ENCODE measurements around the gene DSEL. TPM values are rescaled to one million over a fixed set of nuclear protein-coding genes. Genes with fewer than 3 reads are reported as not detected.

The DSEL gene
- polyA plus RNA-seq, 3 donors: 0.03 to 0.05 TPM; not detected in 1

GRCh38 chr18:67520351-67520921 is 3.9 kb upstream of the DSEL start:
- no CpG with 5 or more reads among the region's 2 CpGs for WGBS (ENCODE audit: insufficient coverage)
- no peak overlapping the region for H3K27ac Mint-ChIP-seq
- H3K27ac ChIP-seq (ENCODE audit: low read depth in 1 of 2, low read length in 2 of 2): no peak overlapping the region
- intact Hi-C loops (cut with micrococcal nuclease): no loop called here
- H3K27me3 Mint-ChIP-seq (ENCODE audit: low read depth in 3 of 3): peaks cover 27 to 42% (median 34%) of the 10 kb centered on the region in 3 donors
- peaks cover 14 to 18% of the 10 kb centered on the region in 2 donors for H3K4me1 ChIP-seq (ENCODE audit: control insufficient read depth in 1 of 2, insufficient read depth in 2 of 2, low read length in 2 of 2)
- TF ChIP-seq, protein P1, sequence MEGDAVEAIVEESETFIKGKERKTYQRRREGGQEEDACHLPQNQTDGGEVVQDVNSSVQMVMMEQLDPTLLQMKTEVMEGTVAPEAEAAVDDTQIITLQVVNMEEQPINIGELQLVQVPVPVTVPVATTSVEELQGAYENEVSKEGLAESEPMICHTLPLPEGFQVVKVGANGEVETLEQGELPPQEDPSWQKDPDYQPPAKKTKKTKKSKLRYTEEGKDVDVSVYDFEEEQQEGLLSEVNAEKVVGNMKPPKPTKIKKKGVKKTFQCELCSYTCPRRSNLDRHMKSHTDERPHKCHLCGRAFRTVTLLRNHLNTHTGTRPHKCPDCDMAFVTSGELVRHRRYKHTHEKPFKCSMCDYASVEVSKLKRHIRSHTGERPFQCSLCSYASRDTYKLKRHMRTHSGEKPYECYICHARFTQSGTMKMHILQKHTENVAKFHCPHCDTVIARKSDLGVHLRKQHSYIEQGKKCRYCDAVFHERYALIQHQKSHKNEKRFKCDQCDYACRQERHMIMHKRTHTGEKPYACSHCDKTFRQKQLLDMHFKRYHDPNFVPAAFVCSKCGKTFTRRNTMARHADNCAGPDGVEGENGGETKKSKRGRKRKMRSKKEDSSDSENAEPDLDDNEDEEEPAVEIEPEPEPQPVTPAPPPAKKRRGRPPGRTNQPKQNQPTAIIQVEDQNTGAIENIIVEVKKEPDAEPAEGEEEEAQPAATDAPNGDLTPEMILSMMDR (IDR thresholded peaks at IDR 0.05): no peak
- no peak overlapping the region for H3K4me3 Mint-ChIP-seq
- no peak overlapping the region for H2AFZ ChIP-seq (ENCODE audit: insufficient read depth, low read depth, low read length, poor library complexity, severe bottlenecking)
- peaks cover 26 to 38% of the 10 kb centered on the region in 2 donors for H3K27me3 ChIP-seq (ENCODE audit: control insufficient read depth in 2 of 2, insufficient read depth in 2 of 2, low read length in 2 of 2)
- no peak overlapping the region for H3K9ac ChIP-seq (ENCODE audit: insufficient read depth, low read length, poor library complexity, severe bottlenecking)
- H3K36me3 ChIP-seq (replicated peaks in 1 of 2; ENCODE audit: control insufficient read depth in 1 of 2, insufficient read depth in 2 of 2, low read length in 2 of 2): no peaks in the 10 kb centered on the region
- H3K36me3 Mint-ChIP-seq: peaks cover 5 to 7% of the 10 kb centered on the region in 2 donors
- H3K4me1 Mint-ChIP-seq: peaks cover 16% of the 10 kb centered on the region
- DNase-seq: no peak
- no peak overlapping the region for H3K4me2 ChIP-seq (replicated peaks; ENCODE audit: extremely low read depth, low read length, poor library complexity, severe bottlenecking)
- no peaks in the 10 kb centered on the region for H4K20me1 ChIP-seq (ENCODE audit: insufficient read depth, low read length)
- peaks cover 4 to 19% (median 12%) of the 10 kb centered on the region in 7 donors for H3K9me3 Mint-ChIP-seq
- H3K4me3 ChIP-seq (replicated peaks in 1 of 3; ENCODE audit: low read depth in 2 of 3, low read length in 3 of 3): no peak overlapping the region
- no peaks in the 10 kb centered on the region for H3K9me3 ChIP-seq (replicated peaks in 1 of 2; ENCODE audit: control insufficient read depth in 1 of 2, insufficient read depth in 1 of 2, low read length in 2 of 2)
- no peaks in the 10 kb centered on the region for H3K79me2 ChIP-seq (ENCODE audit: insufficient read depth, low read length)

GRCh38 chr18:67519592-67519991 is 3.1 kb upstream of the DSEL start:
- Mint-ChIP-seq H3K27ac (no peak overlapping the region), H3K4me1 (peaks cover 19% of the 10 kb centered on the region), H3K27me3 (ENCODE audit: low read depth in 3 of 3) (peaks cover 35 to 51% (median 43%) of the 10 kb centered on the region in 3 donors), H3K36me3 (peaks cover 5 to 10% of the 10 kb centered on the region in 2 donors), H3K4me3 (peak overlapping the region in 1 of 2 donors; percentile 36), H3K9me3 (peaks cover 4 to 23% (median 15%) of the 10 kb centered on the region in 7 donors)
- no peak overlapping the region for H3K9ac ChIP-seq (ENCODE audit: insufficient read depth, low read length, poor library complexity, severe bottlenecking)
- H3K27me3 ChIP-seq (ENCODE audit: control insufficient read depth in 2 of 2, insufficient read depth in 2 of 2, low read length in 2 of 2): peaks cover 34 to 46% of the 10 kb centered on the region in 2 donors
- no peak overlapping the region for H3K4me2 ChIP-seq (replicated peaks; ENCODE audit: extremely low read depth, low read length, poor library complexity, severe bottlenecking)
- no CpG with 5 or more reads among the region's 2 CpGs for WGBS (ENCODE audit: insufficient coverage)
- H3K9me3 ChIP-seq (replicated peaks in 1 of 2; ENCODE audit: control insufficient read depth in 1 of 2, insufficient read depth in 1 of 2, low read length in 2 of 2): no peaks in the 10 kb centered on the region
- no peaks in the 10 kb centered on the region for H4K20me1 ChIP-seq (ENCODE audit: insufficient read depth, low read length)
- H3K4me3 ChIP-seq (replicated peaks in 1 of 3; ENCODE audit: low read depth in 2 of 3, low read length in 3 of 3): no peak overlapping the region
- DNase-seq: no peak
- intact Hi-C loops (cut with micrococcal nuclease): no loop called here
- TF ChIP-seq, protein P1 (IDR thresholded peaks at IDR 0.05): no peak
- H3K4me1 ChIP-seq (ENCODE audit: control insufficient read depth in 1 of 2, insufficient read depth in 2 of 2, low read length in 2 of 2): peaks cover 14 to 18% of the 10 kb centered on the region in 2 donors
- no peak overlapping the region for H3K27ac ChIP-seq (ENCODE audit: low read depth in 1 of 2, low read length in 2 of 2)
- no peak overlapping the region for H2AFZ ChIP-seq (ENCODE audit: insufficient read depth, low read depth, low read length, poor library complexity, severe bottlenecking)
- no peaks in the 10 kb centered on the region for H3K36me3 ChIP-seq (replicated peaks in 1 of 2; ENCODE audit: control insufficient read depth in 1 of 2, insufficient read depth in 2 of 2, low read length in 2 of 2)
- H3K79me2 ChIP-seq (ENCODE audit: insufficient read depth, low read length): no peaks in the 10 kb centered on the region
